Thyroid gland (tissue), 4 donors: ENCODE measurements around the gene PC. TPM values are rescaled to one million over a fixed set of nuclear protein-coding genes. Genes with fewer than 3 reads are reported as not detected.
A peak's percentile ranks its signal among the peaks of the same experiment; 100 is the strongest.

Experiments used
- DNase-seq, 2 donors: peaks; one replicate each; pipeline ENCODE4 v3.0.0-alpha.2; 2019
- H3K27ac ChIP-seq, 3 donors: fragments of 200-600 bp; sonication (generic); 1 replicate in 2 of 3; 2 replicates in 1 of 3; pipeline ENCODE4 v1.5.1; 2016 to 2019; ENCODE audit warnings: mild to moderate bottlenecking in 1 of 3, moderate library complexity in 1 of 3
- H3K27me3 ChIP-seq: fragments of 200-600 bp; sonication (generic); one replicate; pipeline ENCODE4 v1.5.1; 2019
- H3K36me3 ChIP-seq, 2 donors: fragments of 200-600 bp; sonication (generic); one replicate each; pipeline ENCODE4 v1.5.1; 2016 to 2019
- H3K4me1 ChIP-seq, 2 donors: fragments of 200-600 bp; sonication (generic); one replicate each; pipeline ENCODE4 v1.5.1; 2017 to 2019
- H3K4me3 ChIP-seq, 3 donors: fragments of 200-600 bp; sonication (generic); replicated peaks in 1 of 3; 1 replicate in 2 of 3; 2 replicates in 1 of 3; pipeline ENCODE4 v1.5.1; 2016; ENCODE audit warnings: mild to moderate bottlenecking in 1 of 3
- H3K9me3 ChIP-seq: fragments of 200-600 bp; sonication (generic); one replicate; pipeline ENCODE4 v1.5.1; 2017
- CTCF ChIP-seq, 6 experiments: fragments of 200-600 bp in 3 of 6; fragments of 450-650 bp in 3 of 6; sonication (generic) in 3 of 6; IDR thresholded peaks; one replicate each; pipeline ENCODE4 v1.5.1; 2016 to 2019; ENCODE audit warnings: antibody characterized with exemption in 6 of 6, mild to moderate bottlenecking in 2 of 6, inconsistent platforms in 1 of 6, moderate library complexity in 1 of 6
- POLR2A ChIP-seq, 2 donors: fragments of 450-650 bp; IDR thresholded peaks; one replicate each; pipeline ENCODE4 v1.6.1; 2017; ENCODE audit warnings: antibody characterized with exemption in 2 of 2, mild to moderate bottlenecking in 2 of 2, moderate library complexity in 1 of 2
- WGBS, 2 donors: methylation state at CpG; one replicate each; pipeline ENCODE4 v1.1.5; 2017; 5-methylcytosine and 5-hydroxymethylcytosine counted together
- intact Hi-C: fragments of 100-400 bp; cut with DNase I; formaldehyde crosslinking; loops from one replicate; pipeline ENCODE4 v1.15.1; 2023
- total RNA-seq, 4 donors: library from RNA; depleted of rRNA; stranded (reverse); fragments of >200 nt; gene quantifications; one replicate each; pipeline ENCODE4 v1.2.3, GENCODE V29; 2016

Gene PC
- total RNA-seq, 4 donors from 2014 or later = 5.4 to 34.3 (median 21.9) TPM

GRCh38 chr11:66958956-66959274 lies 732 bp upstream of the PC start:
- Histone ChIP-seq H3K4me3 (peak overlapping the region in 1 of 3 donors; percentile 6), H3K27me3 (no peaks in the 10 kb centered on the region), H3K27ac (peak overlapping the region in 1 of 3 donors; percentile 52), H3K4me1 (peaks cover 0 to 14% of the 10 kb centered on the region in 2 donors), H3K36me3 (no peaks in the 10 kb centered on the region), H3K9me3 (no peaks in the 10 kb centered on the region)
- TF ChIP-seq CTCF (IDR thresholded peaks at IDR 0.05) (no peak), POLR2A (IDR thresholded peaks at IDR 0.05) (no peak)
- intact Hi-C loops = no loop called here
- 26 to 29% methylated on average over 10 of the region's 10 CpGs for WGBS, 2 donors
- no peak for DNase-seq

DNA sequence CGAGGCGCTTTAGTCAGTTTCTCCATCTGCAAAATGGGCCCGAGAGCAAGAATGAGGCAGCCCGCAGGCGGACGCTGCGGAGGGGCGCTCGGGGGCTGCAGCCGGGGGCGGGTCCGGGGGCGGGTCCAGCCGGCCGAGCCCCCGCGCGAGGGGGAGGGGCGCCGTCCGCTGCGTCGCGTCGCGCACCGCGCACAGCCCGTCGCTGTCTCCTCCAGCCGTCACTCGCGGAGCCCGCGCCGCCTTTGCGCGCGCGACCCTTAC lies 282 bp downstream of the PC start:
- WGBS, 2 donors = no CpG with 5 or more reads among the region's 40 CpGs
- TF ChIP-seq POLR2A (IDR thresholded peaks at IDR 0.05) = no peak
- TF ChIP-seq CTCF (IDR thresholded peaks at IDR 0.05) = no peak
- H3K4me1 ChIP-seq = peaks cover 0 to 14% of the 10 kb centered on the region in 2 donors
- no peaks in the 10 kb centered on the region for H3K9me3 ChIP-seq
- no peaks in the 10 kb centered on the region for H3K36me3 ChIP-seq
- H3K4me3 ChIP-seq = peak overlapping the region; percentile 14 to 77 (median 61)
- intact Hi-C loops = no loop called here
- H3K27ac ChIP-seq = peak overlapping the region in 1 of 3 donors; percentile 22
- DNase-seq = no peak
- H3K27me3 ChIP-seq = no peaks in the 10 kb centered on the region

DNA sequence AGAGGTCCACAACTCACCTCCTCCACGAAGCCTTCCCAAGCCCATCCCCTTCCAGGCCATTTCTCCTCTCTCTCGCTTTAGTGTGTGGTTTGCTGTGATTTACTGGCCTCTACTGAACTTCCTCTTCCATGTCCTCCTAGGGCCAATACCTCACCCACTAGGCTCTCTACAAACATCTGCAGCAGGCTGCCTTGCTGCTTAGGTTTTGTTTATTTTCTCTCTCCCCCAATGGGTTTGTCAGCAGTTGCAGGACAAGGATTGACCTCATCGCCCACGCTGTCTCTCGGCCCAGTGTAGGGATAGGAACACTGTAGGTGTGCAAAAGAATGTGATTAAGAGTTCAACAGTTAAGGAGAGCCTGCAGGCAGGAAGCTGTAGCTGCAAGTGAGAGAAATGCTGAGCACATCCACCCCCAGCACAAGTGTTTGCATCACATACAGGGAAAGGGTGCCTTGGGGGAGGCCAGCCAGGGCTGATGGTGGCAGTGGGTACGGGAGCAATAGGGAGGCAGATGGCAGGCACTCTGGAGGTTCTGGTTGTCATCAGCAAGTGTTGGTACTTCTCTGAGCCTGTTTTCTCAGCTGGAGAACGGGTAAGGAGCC lies 1.4 kb downstream of the PC start:
- Histone ChIP-seq H3K4me1 (peaks cover 0 to 14% of the 10 kb centered on the region in 2 donors), H3K27me3 (no peaks in the 10 kb centered on the region), H3K36me3 (no peaks in the 10 kb centered on the region), H3K9me3 (no peaks in the 10 kb centered on the region), H3K27ac (no peak overlapping the region), H3K4me3 (no peak overlapping the region)
- 81 to 82% methylated on average over 7 of the region's 7 CpGs for WGBS, 2 donors
- intact Hi-C loops = no loop called here
- peak in 1 of 2 donors; percentile 15 for DNase-seq
- no peak for TF ChIP-seq POLR2A (IDR thresholded peaks at IDR 0.05)

DNA sequence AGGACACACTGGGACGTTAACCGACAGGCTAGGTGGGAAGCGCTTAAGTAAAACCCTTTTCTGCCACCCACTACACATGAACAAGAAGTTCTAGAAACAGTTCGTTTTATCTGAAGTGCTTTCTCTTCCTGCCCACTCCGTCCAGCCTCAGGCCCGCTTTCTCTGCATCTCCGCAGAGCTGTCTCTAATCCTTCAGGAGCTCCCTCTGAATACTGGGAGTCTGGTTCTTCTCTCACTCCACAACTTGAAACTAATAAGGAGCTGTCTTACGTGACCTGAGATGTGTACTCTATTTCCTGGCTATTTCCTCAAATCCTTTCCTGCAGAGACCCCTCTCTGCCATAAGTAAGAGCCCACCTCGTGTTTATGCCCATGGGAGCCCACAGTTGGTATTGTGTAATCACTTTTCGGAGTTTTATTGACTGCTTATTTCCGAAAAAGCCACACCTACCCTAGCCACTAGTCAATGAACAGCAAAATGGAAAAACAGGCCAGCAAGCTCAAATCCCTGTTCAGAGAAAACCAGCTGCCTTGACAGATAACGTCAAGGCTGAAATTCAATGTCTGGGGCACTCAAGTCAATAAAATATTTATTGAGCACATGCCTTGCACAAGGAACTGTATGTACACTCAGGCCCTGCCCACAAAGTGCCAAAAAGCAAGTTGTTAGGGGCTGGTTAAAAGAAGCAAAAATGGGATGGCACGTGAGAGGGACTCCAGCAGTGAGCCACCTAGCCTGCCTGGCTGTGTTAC lies 4.9 kb downstream of the PC start:
- no peak overlapping the region for H3K4me3 ChIP-seq
- no peak for TF ChIP-seq CTCF (IDR thresholded peaks at IDR 0.05)
- TF ChIP-seq POLR2A (IDR thresholded peaks at IDR 0.05) = no peak
- H3K27ac ChIP-seq = no peak overlapping the region
- no peaks in the 10 kb centered on the region for H3K9me3 ChIP-seq
- 92% methylated on average over 13 of the region's 13 CpGs for WGBS, 2 donors
- H3K4me1 ChIP-seq = peaks cover 0 to 6% of the 10 kb centered on the region in 2 donors
- intact Hi-C loops = no loop called here
- DNase-seq = no peak
- H3K36me3 ChIP-seq = no peaks in the 10 kb centered on the region
- H3K27me3 ChIP-seq = no peaks in the 10 kb centered on the region

DNA sequence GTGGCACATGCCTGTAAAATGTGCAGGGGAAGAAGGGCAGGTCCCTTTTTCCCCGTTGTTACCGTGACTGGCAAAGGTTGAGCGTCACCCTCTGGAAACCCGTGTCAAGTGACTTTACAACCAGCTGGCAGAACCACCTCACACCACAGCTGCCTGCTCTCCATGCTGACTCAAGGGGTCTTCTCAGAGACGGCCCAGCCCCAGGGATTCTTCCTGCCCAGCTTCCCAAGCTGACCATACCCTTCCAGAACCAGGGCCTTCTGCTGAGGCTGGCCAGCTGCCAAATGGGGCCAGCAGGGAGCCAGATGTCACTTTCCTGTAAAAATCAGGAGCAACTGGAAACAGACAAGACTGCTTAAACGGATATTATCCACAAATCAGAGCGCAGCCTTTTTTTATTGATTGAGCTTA lies 6.3 kb downstream of the PC start:
- TF ChIP-seq CTCF (IDR thresholded peaks at IDR 0.05) (no peak), POLR2A (IDR thresholded peaks at IDR 0.05) (no peak)
- Histone ChIP-seq H3K4me1 (no peaks in the 10 kb centered on the region), H3K27me3 (no peaks in the 10 kb centered on the region), H3K36me3 (no peaks in the 10 kb centered on the region), H3K4me3 (no peak overlapping the region), H3K27ac (no peak overlapping the region), H3K9me3 (no peaks in the 10 kb centered on the region)
- intact Hi-C loops = no loop called here
- WGBS, 2 donors = 65 to 69% methylated on average over 6 to 7 of the region's 7 CpGs
- DNase-seq = no peak
